Transverse colon (tissue), 4 donors: Measurements from ENCODE around the gene AGPAT3. TPM values are rescaled to one million over a fixed set of nuclear protein-coding genes. Genes with fewer than 3 reads are reported as not detected.

Experiments used
- DNase-seq: peaks from one replicate; pipeline ENCODE4 v3.0.0-alpha.2; 2019
- H3K27ac ChIP-seq, 4 donors: fragments of 200-600 bp; sonication (generic); 2 replicates each; pipeline ENCODE4 v1.5.1; 2016 to 2018; ENCODE audit warnings: inconsistent platforms in 4 of 4
- H3K27me3 ChIP-seq: fragments of 200-600 bp; sonication (generic); 2 replicates; pipeline ENCODE4 v1.5.1; 2017; ENCODE audit warnings: inconsistent platforms
- H3K36me3 ChIP-seq, 4 donors: fragments of 200-600 bp; sonication (generic); 2 replicates each; pipeline ENCODE4 v1.5.1; 2017 to 2019; ENCODE audit warnings: inconsistent platforms in 4 of 4
- H3K4me1 ChIP-seq, 4 donors: fragments of 200-600 bp; sonication (generic); 2 replicates each; pipeline ENCODE4 v1.5.1; 2017 to 2020; ENCODE audit warnings: inconsistent platforms in 4 of 4
- H3K4me3 ChIP-seq, 4 donors: fragments of 200-600 bp; sonication (generic); 1 replicate in 1 of 4; 2 replicates in 3 of 4; pipeline versions ENCODE4 v1.5.1 to v1.6.1; 2017 to 2019; ENCODE audit warnings: inconsistent platforms in 4 of 4
- H3K9me3 ChIP-seq, 2 donors: fragments of 200-600 bp; sonication (generic); 2 replicates each; pipeline ENCODE4 v1.5.1; 2017 to 2019; ENCODE audit warnings: inconsistent platforms in 2 of 2
- EP300 ChIP-seq: sonication (generic); formaldehyde crosslinking; IDR thresholded peaks from one replicate; pipeline ENCODE4 v1.6.1; 2017; ENCODE audit warnings: antibody characterized with exemption, low read depth
- POLR2A ChIP-seq: fragments of 450-650 bp; IDR thresholded peaks from one replicate; pipeline ENCODE4 v1.6.1; 2016; ENCODE audit warnings: antibody characterized with exemption, mild to moderate bottlenecking, moderate library complexity
- POLR2AphosphoS5 ChIP-seq, 3 donors: sonication (generic); formaldehyde crosslinking; IDR thresholded peaks; one replicate each; pipeline ENCODE4 v1.6.1; 2016; ENCODE audit warnings: antibody characterized with exemption in 3 of 3
- WGBS, 2 donors: methylation state at CpG; one replicate each; pipeline ENCODE4 v1.1.5; 2018; ENCODE audit warnings: low coverage in 1 of 2; 5-methylcytosine and 5-hydroxymethylcytosine counted together
- in situ Hi-C, 4 donors: fragments of 200-750 bp; cut with MboI; loops; one replicate each; pipeline versions ENCODE4 v1.15.0 to v1.15.1; 2017; ENCODE audit warnings: low sequenced_read_pairs in 3 of 4, low pct_ligation_motif_present in 1 of 4, low pct_unique_long_range_greater_than_20kb in 1 of 4
- intact Hi-C: fragments of 100-400 bp; cut with DNase I; formaldehyde crosslinking; loops from one replicate; pipeline ENCODE4 v1.15.1; 2023; ENCODE audit warnings: low total_unique reads
- total RNA-seq, 4 donors: library from RNA; depleted of rRNA; stranded (reverse); fragments of >200 nt; gene quantifications; one replicate each; pipeline ENCODE4 v1.1.0, GENCODE V29; 2016
- TF ChIP-seq, protein P1 (sequence below), 5 experiments: fragments of 200-600 bp in 3 of 5; fragments of 450-650 bp in 2 of 5; sonication (generic) in 3 of 5; IDR thresholded peaks; 1 replicate in 2 of 5; 2 replicates in 3 of 5; pipeline ENCODE4 v1.5.1; 2016 to 2017; ENCODE audit warnings: antibody characterized with exemption in 5 of 5, inconsistent platforms in 3 of 5, mild to moderate bottlenecking in 2 of 5, moderate library complexity in 1 of 5

AGPAT3 gene
- total RNA-seq, 4 donors from 2014 or later = 59.9 to 116 (median 85.3) TPM

DNA sequence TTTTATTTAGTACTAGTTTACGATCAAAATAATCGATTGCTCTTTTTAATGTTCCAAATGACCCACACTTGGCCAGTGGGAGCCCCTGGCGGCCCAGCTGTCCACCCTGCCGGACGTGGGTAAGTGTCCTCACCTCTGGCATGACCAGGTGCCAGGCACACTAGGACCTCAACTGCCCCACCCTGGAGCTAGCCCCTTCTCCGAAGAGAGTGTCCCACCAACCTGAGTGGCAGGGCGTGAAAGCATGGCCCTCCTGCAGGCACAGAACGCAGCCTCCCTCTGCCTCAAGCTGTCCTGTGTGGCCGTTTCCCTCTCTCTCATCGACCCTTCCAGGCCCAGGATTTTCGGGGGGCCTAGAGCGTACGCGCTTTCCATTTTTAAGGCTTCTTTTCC is 32.9 kb upstream of the AGPAT3 start:
- Histone ChIP-seq H3K36me3 (no peaks in the 10 kb centered on the region), H3K27me3 (peaks cover 46% of the 10 kb centered on the region), H3K4me3 (no peak overlapping the region), H3K27ac (no peak overlapping the region), H3K9me3 (no peaks in the 10 kb centered on the region), H3K4me1 (no peaks in the 10 kb centered on the region)
- WGBS, 2 donors = 93 to 100% methylated on average over 2 to 14 of the region's 14 CpGs
- in situ Hi-C loops = loop anchor here in 1 of 4 donors (25.0 kb wide), 1 partner anchor 105 kb away; no protein-coding TSS in a partner anchor
- intact Hi-C loops = no loop called here
- TF ChIP-seq, protein P1, sequence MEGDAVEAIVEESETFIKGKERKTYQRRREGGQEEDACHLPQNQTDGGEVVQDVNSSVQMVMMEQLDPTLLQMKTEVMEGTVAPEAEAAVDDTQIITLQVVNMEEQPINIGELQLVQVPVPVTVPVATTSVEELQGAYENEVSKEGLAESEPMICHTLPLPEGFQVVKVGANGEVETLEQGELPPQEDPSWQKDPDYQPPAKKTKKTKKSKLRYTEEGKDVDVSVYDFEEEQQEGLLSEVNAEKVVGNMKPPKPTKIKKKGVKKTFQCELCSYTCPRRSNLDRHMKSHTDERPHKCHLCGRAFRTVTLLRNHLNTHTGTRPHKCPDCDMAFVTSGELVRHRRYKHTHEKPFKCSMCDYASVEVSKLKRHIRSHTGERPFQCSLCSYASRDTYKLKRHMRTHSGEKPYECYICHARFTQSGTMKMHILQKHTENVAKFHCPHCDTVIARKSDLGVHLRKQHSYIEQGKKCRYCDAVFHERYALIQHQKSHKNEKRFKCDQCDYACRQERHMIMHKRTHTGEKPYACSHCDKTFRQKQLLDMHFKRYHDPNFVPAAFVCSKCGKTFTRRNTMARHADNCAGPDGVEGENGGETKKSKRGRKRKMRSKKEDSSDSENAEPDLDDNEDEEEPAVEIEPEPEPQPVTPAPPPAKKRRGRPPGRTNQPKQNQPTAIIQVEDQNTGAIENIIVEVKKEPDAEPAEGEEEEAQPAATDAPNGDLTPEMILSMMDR (IDR thresholded peaks at IDR 0.05) = no peak
- TF ChIP-seq EP300 (no peak), POLR2A (no peak), POLR2AphosphoS5 (IDR thresholded peaks at IDR 0.05) (no peak)
- no peak for DNase-seq

DNA sequence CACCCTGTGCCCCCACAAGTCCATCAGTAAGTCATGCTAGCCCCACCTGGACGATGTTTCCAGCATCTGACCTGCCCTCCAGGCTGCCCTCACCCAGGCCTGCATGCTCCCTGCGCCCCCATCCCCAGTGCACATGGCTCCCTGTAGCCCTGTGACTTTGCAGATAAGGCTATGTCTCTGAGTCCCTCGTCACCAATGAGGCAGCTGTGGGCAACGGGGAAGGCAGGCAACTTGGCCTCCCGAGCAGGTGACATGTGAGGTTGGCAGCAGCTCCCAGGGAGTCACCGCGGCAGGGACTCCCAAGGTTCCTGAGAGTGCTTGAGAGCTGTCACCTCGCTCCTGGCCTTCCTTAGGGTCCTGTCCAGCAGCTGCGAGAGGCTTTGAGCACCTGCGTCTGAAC is 32.4 kb upstream of the AGPAT3 start:
- intact Hi-C loops = no loop called here
- Histone ChIP-seq H3K36me3 (no peaks in the 10 kb centered on the region), H3K4me1 (no peaks in the 10 kb centered on the region), H3K27ac (no peak overlapping the region), H3K27me3 (peaks cover 44% of the 10 kb centered on the region), H3K4me3 (no peak overlapping the region), H3K9me3 (no peaks in the 10 kb centered on the region)
- TF ChIP-seq POLR2AphosphoS5 (IDR thresholded peaks at IDR 0.05) (no peak), POLR2A (no peak), EP300 (no peak)
- TF ChIP-seq, protein P1 (IDR thresholded peaks at IDR 0.05) = no peak
- WGBS, 2 donors = 80% methylated on average over 10 of the region's 10 CpGs; no CpG with 5 or more reads in 1 of the 2 donors
- in situ Hi-C loops = loop anchor here in 1 of 4 donors (25.0 kb wide), 1 partner anchor 105 kb away; no protein-coding TSS in a partner anchor
- DNase-seq = no peak

DNA sequence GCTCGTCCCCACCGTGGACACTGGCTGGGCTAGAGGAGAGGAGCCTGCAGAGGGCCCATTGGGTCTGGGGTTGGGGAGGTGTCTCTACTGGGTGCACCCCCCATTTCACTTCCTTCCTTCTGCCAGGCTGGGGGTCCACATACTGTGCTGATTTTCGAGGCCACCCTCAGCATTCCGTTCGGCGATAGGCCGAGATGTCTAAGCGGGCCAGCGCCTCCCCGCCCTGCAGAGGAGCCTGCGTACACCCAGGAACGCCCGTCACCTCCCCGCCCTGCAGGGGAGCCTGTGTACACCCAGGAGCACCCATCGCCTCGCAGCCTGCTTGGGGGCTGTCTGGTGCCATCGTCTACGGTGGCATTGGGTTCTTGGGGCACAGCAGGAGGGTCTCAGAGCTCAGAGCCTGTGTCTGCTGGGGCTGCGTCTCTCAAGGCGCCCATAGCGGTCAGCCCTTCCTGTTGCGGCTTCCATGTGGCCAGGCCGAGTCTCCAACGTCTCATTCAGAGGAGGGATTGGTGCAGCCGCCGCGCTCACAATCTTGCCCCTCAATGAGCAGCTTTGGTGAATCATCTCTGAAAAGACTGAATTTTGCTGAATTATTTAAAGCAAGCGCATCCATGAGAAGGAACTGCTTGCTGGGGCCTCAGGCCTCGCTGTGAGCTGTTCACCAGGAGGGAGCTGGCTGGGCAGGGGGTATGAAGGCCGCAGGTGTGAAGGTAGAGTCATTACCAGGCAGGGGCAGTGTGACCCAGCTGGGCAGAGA is 30.7 kb upstream of the AGPAT3 start:
- TF ChIP-seq, protein P1 (IDR thresholded peaks at IDR 0.05) = no peak
- TF ChIP-seq POLR2AphosphoS5 (IDR thresholded peaks at IDR 0.05) (no peak), POLR2A (no peak), EP300 (no peak)
- Histone ChIP-seq H3K27ac (no peak overlapping the region), H3K27me3 (peaks cover 40% of the 10 kb centered on the region), H3K4me3 (no peak overlapping the region), H3K9me3 (no peaks in the 10 kb centered on the region), H3K36me3 (no peaks in the 10 kb centered on the region), H3K4me1 (no peaks in the 10 kb centered on the region)
- intact Hi-C loops (no loop called here), in situ Hi-C loops (loop anchor here in 1 of 4 donors (25.0 kb wide), 1 partner anchor 103 kb away; no protein-coding TSS in a partner anchor)
- DNase-seq = no peak
- 80 to 82% methylated on average over 9 to 29 of the region's 30 CpGs for WGBS, 2 donors

DNA sequence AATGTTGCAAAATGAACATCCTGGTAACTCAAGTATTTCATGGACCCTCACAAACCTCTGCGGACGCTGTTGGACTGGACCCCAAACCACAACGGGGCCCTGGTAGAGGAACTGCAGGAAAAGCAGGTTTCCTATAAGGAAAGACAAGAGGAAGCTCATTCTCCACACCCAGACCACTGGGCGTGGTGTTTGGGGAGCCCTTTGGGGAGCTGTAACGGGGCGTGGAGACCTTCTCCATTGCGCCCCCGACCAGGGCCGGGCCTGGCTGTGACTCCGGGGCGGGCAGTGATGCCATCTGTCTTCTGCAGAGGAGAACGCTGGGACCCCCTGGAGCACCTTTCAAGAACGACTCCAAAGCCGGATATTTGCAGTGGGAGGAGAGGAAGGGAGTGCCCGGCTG is 30.0 kb upstream of the AGPAT3 start:
- no peak overlapping the region for H3K27ac ChIP-seq
- no peaks in the 10 kb centered on the region for H3K36me3 ChIP-seq
- TF ChIP-seq POLR2AphosphoS5 (IDR thresholded peaks at IDR 0.05) (no peak), EP300 (no peak), POLR2A (no peak)
- TF ChIP-seq, protein P1 (IDR thresholded peaks at IDR 0.05) = no peak
- H3K9me3 ChIP-seq = no peaks in the 10 kb centered on the region
- no peak for DNase-seq
- intact Hi-C loops = no loop called here
- 61% methylated on average over 6 of the region's 15 CpGs; no CpG with 5 or more reads in 1 of the 2 donors for WGBS, 2 donors
- no peak overlapping the region for H3K4me3 ChIP-seq
- in situ Hi-C loops = loop anchor here in 1 of 4 donors (25.0 kb wide), 1 partner anchor 102 kb away; no protein-coding TSS in a partner anchor
- H3K4me1 ChIP-seq = no peaks in the 10 kb centered on the region
- peaks cover 37% of the 10 kb centered on the region for H3K27me3 ChIP-seq
